Keratinocyte (primary cell): ENCODE results near the gene BBS9.

Source experiments
- CTCF ChIP-seq, 3 experiments: IDR thresholded peaks in 1 of 3; conservative IDR thresholded peaks in 1 of 3; optimal IDR thresholded peaks in 1 of 3; 2 replicates in 2 of 3; 3 replicates in 1 of 3; pipeline versions ENCODE3 to v1.5.1; 2011; ENCODE audit warnings: low read length in 3 of 3, mild to moderate bottlenecking in 3 of 3, moderate library complexity in 2 of 3, control low read depth in 1 of 3, inconsistent platforms in 1 of 3; ENCODE audit not compliant: insufficient read depth in 2 of 3; ENCODE audit errors: extremely low read depth in 1 of 3
- EZH2 ChIP-seq: IDR thresholded peaks from one replicate; pipeline ENCODE4 v1.6.1; 2012; ENCODE audit warnings: inconsistent platforms, mild to moderate bottlenecking, low read length, moderate library complexity

- TF ChIP-seq CTCF (optimal IDR thresholded peaks at IDR 0.05 in 1 of 3, IDR thresholded peaks at IDR 0.05 in 1 of 3, conservative IDR thresholded peaks at IDR 0.05 in 1 of 3; ENCODE audit: extremely low read depth in 1 of 3, insufficient read depth in 2 of 3, low read length in 3 of 3) (no peak), EZH2 (no peak)
Measured at GRCh38 chr7:33142585-33142984, 13.2 kb downstream of the BBS9 start.
